GM12892 (cell line): ENCODE data around the gene MTFR2.

Experiments
- DNase-seq: peaks from one replicate; pipeline ENCODE4 v3.0.0; 2011; ENCODE audit not compliant: insufficient read length
- FAIRE-seq: peaks from 2 replicates; lab custom pipeline; 2011; peaks lifted over from hg19 to GRCh38; lab: Jason Lieb, UNC
- POLR2A ChIP-seq: IDR thresholded peaks from 2 replicates; pipeline ENCODE4 v1.6.1; 2011; ENCODE audit warnings: low read depth, low read length, control low read depth
- POLR2AphosphoS5 ChIP-seq: IDR thresholded peaks from 2 replicates; pipeline ENCODE4 v1.6.1; 2011; ENCODE audit warnings: low read depth, low read length, control low read depth
- TAF1 ChIP-seq: IDR thresholded peaks from 2 replicates; pipeline ENCODE4 v1.6.1; 2011; ENCODE audit warnings: low read depth, mild to moderate bottlenecking, control low read depth, low read length, borderline replicate concordance

MTFR2 gene

DNA sequence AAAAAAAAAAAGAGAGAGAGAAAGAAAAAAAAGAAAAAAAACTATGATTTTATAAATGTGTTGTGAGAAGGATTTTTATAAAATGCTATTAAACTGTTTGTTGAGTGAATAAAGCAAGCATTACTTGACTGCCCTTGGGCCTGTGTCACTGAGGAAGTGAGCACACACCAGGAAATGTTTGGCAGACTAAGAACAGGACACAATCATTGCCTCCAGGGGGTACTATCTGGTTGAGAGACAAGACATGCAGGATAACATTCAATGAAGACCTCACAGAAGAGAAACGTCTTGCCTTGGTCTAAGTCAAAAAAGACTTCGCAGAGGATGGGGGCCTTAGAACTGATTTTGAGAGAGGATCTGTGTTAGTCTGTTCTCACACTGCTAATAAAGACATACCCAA, 40.6 kb downstream of the MTFR2 start:
- TF ChIP-seq POLR2A, result no peak
- no peak for TF ChIP-seq TAF1
- no peak for TF ChIP-seq POLR2AphosphoS5
- DNase-seq (no peak), FAIRE-seq (no peak)

DNA sequence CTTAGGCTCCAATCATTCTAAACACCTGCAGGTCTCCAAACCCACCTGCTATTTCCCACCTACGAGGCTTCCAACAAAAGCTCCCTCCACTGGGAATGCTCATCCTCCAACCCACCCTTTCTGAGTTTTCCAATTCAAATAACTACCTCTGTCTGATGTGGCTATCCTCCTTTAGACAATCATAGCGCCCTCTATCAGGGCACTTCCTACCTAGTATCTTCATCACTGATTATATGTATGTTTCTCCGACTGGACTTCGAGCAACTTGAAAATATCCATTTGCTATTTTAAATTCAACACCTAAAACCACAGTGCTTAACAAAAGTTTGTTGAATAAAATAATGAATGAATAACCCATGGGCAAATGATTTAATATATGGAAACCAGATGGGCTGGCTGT, 41.3 kb downstream of the MTFR2 start:
- DNase-seq (no peak), FAIRE-seq (no peak)
- no peak for TF ChIP-seq TAF1
- TF ChIP-seq POLR2AphosphoS5, result no peak
- no peak for TF ChIP-seq POLR2A

DNA sequence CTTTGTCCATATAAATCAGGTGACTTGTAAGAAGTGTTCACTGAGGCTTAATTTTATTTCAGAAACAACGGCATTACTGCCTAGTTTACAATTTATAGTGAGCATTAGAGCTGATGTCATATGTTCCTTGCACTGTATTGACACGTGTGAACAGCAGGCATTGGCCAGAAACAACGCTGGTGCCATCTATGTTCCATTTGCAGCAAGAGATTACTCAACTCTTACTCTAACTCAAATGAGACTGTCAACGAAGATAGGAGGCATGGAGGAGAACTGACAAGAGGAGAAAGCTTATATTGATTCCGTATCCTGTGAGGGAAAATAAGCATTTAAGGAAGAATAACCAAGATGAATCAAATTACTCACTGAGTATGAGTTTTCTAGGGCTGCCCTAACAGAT, 48.4 kb downstream of the MTFR2 start:
- DNase-seq (no peak), FAIRE-seq (no peak)
- TF ChIP-seq TAF1 (no peak), POLR2A (no peak), POLR2AphosphoS5 (no peak)

DNA sequence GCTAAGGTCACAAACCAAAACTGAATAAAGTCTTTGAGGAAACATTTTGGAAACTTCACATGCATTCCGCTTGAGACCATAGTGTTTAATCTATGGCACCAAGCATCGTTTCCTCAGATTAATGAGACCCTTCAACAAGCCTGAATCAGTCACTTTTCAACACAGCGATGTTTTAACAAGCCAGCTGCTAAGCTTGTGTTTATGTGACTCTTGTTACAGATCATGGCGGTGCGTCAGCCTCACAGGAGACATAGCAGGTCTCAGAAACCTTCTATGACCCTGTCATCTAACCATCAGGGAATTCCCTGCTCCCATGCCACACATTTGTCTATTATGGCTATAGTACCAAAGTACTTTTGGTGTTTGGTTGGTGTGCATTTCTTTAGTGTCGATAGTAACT, 57.2 kb downstream of the MTFR2 start:
- no peak for TF ChIP-seq TAF1
- no peak for TF ChIP-seq POLR2A
- DNase-seq, result no peak
- no peak for FAIRE-seq

DNA sequence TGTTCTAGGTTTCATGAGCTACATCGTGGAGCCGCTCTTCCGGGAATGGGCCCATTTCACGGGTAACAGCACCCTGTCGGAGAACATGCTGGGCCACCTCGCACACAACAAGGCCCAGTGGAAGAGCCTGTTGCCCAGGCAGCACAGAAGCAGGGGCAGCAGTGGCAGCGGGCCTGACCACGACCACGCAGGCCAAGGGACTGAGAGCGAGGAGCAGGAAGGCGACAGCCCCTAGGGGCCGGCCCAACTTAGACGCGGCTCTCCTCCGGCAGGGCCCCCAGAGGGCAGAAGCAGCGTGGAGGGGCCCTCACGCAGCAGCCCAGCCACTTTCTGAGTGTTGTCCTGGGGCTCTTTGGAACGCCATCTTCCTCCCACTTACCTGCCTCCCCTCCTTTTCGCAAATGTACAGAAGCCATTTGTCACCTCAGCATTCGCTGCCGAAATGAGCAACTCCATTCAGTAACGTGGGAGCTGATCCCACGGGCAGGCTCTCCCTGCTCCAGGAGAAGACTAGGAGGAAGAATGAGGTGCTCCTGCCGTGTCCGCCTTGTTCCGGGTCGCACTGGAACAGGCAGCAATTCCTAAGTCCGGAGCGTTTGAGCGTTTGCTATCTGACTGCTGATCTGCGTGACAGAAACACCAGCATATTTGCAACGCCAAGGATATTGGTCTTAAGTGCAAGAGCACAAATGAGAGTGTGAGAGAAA, 58.4 kb downstream of the MTFR2 start:
- DNase-seq (no peak), FAIRE-seq (no peak)
- TF ChIP-seq TAF1, result no peak
- TF ChIP-seq POLR2A, result no peak
- no peak for TF ChIP-seq POLR2AphosphoS5

DNA sequence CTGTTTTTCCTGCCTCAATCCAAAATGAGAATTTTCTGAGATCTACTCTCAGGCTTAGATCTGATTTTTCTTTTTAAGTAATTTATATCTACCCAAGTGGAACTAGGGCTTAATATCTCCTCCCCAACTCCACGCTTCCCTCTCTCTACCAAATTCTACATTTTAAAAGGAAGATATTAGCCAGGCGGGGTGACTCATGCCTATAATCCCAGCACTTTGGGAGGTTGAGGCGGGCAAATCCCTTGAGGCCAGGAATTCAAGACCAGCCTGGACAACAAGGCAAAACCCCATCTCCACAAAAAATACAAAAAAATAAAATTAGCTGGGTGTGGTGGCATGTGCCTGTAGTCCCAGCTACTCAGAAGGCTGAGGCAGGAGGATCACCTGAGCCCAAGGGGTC, 61.0 kb downstream of the MTFR2 start:
- DNase-seq, result no peak
- no peak for TF ChIP-seq POLR2A
- TF ChIP-seq POLR2AphosphoS5, result no peak
- no peak for TF ChIP-seq TAF1
- no peak for FAIRE-seq

DNA sequence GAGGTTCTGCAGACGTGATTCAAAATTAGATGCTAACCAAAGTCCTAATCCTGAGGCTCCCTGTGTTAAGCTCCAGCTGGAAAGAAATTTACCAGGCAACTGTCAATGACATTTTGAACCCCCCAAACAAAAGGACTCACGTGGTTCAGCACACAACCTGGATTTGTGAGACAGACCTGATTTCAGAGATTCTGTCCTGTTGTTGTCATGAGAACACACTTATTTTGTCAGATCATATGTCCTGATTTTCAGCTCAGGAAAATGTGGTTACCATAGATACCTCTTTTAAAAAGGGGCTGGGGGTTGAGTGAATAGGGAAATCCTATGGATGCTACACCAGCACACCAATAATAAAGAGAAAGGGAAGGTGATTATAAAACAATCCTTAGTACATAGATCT, 61.6 kb downstream of the MTFR2 start:
- FAIRE-seq (no peak), DNase-seq (no peak)
- TF ChIP-seq POLR2AphosphoS5 (no peak), TAF1 (no peak), POLR2A (no peak)

DNA sequence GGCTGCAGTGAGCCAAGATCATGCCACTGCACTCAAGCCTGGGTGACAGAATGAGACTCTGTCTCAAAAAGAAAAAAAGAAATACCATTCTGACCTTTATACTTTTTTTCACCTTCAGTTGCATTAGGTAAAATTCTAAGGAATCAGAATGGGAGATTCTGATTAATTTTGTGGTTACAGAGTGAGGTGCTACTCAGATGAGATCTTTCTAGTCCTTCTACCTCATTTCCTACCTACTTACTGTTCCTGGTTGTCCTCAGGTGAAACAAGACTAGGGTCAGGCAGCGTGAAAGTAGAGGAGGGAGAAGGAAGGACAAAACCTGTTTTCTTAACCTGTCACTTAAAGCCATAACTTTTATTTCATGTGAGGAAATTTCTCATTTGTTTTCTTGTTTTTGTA, 63.7 kb downstream of the MTFR2 start:
- TF ChIP-seq POLR2AphosphoS5 (no peak), TAF1 (no peak), POLR2A (no peak)
- no peak for FAIRE-seq
- DNase-seq, result no peak

DNA sequence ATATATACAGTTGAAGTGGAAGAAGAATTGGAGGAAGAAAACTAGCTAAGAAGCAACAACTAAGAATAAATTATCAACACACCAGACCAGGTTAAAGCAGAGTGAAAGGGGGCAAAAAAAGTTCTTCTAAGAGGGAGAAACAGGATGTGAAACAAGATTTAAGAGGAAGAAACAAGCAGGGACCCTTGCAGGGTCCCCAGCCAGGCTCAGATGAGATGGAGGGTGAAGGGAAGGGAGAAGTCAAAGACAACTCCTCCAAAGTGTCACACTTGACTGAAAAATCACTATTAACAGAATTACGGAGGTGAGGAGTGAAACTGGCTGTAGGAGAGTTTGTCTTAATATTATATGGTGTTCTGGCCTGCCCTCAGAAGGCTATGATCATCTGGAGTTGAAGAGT, 65.4 kb downstream of the MTFR2 start:
- TF ChIP-seq POLR2A, result no peak
- no peak for TF ChIP-seq POLR2AphosphoS5
- no peak for TF ChIP-seq TAF1
- no peak for FAIRE-seq

DNA sequence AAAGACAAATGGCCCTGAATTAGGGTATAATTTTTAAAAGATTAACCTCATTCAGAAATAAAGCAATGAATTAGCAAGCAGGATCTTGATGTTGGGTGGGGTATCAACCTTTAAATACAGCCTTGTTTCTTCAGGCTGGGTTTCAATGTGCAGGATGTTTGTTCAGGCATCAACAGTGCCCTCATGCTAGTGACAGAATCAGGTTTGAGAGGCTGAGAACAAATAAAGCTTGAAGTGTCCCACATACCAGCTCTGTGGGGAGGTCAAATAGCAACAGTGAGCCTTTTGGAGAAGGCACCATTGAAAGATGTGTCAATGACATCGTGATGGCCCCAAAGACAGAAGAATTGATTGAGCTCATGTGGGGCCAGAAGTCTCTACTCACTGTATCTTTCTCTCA, 68.2 kb downstream of the MTFR2 start:
- TF ChIP-seq POLR2AphosphoS5 (no peak), TAF1 (no peak), POLR2A (no peak)
- FAIRE-seq, result no peak
- DNase-seq, result no peak

More for the DNA sequence above, 65.4 kb downstream of the MTFR2 start:
- no peak for DNase-seq

DNA sequence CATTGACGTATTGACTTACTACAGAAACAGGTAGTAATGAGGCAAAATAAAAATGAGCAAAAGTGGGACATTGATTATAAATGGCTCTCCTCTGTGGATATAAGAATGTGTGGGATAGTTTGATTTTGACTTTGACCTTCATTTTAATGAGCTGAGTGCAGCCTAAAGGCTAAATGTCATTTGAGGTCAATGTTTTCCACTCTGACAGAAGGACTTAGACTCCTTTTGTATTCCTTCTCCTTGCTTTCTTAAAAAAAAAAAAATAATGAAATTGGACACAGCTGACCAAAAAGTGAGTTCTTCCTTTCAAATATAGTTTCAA, 68.6 kb downstream of the MTFR2 start:
- TF ChIP-seq POLR2AphosphoS5, result no peak
- TF ChIP-seq POLR2A, result no peak
- TF ChIP-seq TAF1, result no peak
- DNase-seq (no peak), FAIRE-seq (no peak)
